ENCODE results near the gene ITGA8.
"Not testable (repeated sequence)": the region's sequence is repeated elsewhere in the genome, so short reads cannot be mapped to it uniquely, and the experiment has no call there.

Gene ITGA8

DNA sequence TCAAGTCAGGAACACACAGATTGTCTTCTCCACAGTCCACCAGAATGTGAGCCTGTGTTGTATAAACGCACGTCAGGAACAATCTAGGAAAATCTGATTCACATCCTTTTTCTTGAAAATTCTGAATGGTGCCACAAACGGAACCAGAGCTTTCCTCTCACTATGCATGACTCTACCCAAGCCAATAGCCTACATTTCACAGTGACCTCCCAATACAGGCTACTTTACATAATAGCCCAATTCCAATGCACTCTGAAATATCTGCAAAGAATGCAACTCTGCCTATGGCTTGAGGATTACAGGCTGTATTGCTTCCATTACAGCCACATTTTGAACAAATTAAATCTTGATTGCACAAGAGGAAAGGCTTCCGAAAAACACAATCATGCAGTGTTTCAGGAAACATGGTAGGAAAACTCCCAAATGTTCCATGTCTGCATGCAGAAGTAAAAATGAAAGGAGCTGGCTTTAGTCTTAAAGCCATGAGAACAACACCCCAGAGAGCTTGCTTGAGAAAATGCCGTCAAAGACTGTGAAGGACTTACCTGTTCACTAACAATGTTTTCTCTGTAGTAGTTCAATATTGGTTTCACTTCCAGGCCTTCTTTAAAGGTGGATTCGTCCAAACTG lies 113.9 kb downstream of the ITGA8 start:
- DNase-seq, result no peak

- DNase-seq, result no peak
These were observed 116.2 kb downstream of the ITGA8 start for GRCh38 chr10:15603446-15604011.

GRCh38 chr10:15601819-15602218 lies 117.9 kb downstream of the ITGA8 start:
- no peak for DNase-seq

GRCh38 chr10:15595260-15595659 lies 124.5 kb downstream of the ITGA8 start:
- no peak for DNase-seq

GRCh38 chr10:15591937-15592336 lies 127.8 kb downstream of the ITGA8 start:
- no peak for DNase-seq

DNA sequence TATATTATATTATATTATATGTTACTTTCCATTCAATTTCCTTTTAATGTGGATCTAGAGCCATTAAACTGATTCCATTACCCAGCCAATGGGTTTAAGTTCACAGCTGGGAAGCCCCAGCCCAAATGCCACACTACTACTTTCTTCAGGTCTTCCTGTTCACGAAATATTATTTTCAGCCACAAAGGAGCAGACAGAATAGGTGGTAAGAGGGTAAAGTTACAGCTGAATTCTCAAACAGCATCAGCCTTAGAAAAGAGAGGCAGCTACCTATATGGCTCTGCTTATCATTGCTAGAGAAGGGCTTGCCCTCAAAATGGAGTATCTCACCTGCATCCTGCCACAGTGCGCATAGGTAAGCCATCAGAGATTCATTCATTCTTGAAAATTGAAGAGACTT lies 128.3 kb downstream of the ITGA8 start:
- no peak for DNase-seq

DNA sequence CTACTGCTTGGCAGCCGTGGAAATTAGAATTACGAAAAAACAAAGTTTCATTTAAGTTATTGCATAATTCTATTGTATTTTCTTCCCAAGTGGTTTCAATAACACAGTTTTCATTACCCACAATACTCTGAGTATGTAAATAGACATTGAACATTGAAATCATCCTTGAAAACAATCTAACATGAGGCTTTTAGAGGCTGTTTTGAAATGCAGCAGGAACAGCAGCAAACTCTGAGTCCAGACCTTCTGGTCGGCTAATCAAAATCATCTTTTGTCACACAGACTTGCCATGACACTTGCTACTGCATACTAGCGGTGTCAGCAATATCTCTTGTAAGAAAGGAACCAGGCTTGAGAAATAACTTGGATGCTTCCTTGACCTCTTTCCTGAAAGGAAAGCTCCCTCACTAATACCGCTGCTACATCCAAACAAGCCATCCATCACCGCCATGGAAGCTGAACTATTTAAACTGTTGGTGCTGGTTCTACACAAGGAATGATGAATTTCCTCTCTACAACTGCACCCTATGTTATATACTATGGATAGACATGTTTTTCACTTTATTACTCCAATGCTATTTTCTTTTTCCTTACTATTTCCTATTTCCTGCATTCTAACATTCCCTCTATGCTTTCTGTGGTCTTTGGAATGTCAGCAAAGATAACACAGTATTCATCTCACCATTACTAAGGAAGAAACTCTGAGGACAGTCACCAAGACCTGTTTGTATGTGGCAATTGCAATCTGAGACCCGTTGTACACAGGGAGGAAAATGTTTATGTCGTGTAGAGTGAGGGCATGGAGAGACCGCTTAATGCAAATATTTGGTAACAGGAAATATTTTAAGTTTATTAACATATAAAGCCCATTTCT lies 130.8 kb downstream of the ITGA8 start:
- no peak for DNase-seq

- DNase-seq, result no peak
These were observed 131.6 kb downstream of the ITGA8 start for GRCh38 chr10:15588151-15588550.

DNA sequence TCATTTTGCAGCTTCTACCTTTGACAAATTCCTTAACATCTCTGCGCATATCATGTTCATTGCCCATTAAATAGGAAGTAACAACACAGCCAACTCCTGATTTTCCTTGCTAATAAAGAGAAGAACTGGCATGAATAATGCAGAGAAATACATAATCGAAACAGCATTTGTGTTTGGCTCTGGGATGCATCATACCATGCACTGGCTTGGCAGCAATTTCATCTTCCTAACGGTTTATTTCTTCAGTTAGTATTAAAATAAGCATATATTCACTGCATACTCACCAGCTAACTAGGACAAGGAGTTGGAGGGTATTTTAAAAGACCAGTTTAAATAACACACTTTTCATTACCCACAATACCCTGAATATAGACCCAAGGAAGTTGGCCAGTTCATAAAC lies 132.5 kb downstream of the ITGA8 start:
- no peak for DNase-seq

GRCh38 chr10:15585303-15585715 lies 134.4 kb downstream of the ITGA8 start:
- DNase-seq, result no peak

- not testable (repeated sequence) for DNase-seq
These were observed 136.8 kb downstream of the ITGA8 start for GRCh38 chr10:15582972-15583371.

GRCh38 chr10:15579605-15580004 lies 140.1 kb downstream of the ITGA8 start:
- no peak for DNase-seq

- no peak for DNase-seq
These were observed 147.1 kb downstream of the ITGA8 start for GRCh38 chr10:15572531-15573045.

DNA sequence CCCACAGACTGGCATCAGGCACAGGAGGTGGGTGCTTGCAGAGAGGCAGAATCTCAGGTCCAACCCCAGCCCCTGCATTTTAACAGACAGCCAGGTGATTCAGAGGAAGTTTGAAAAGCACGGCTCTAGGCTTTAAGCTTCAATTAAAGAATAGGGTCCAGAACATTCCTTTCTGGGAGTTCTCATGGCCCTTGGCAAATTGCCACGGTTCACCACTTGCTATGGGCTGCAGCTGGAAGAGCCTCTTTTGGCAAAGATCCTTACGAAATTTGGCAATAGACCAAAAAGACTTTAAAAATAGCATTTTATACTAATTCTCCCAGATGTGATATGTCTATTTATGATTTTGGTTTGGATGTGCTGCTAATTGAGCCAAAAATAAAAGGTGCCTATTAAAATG lies 148.1 kb downstream of the ITGA8 start:
- DNase-seq, result no peak

GRCh38 chr10:15570738-15571339 lies 148.9 kb downstream of the ITGA8 start:
- no peak for DNase-seq

GRCh38 chr10:15567952-15568351 lies 151.8 kb downstream of the ITGA8 start:
- DNase-seq, result no peak

GRCh38 chr10:15563246-15563645 lies 156.5 kb downstream of the ITGA8 start:
- DNase-seq, result no peak

DNA sequence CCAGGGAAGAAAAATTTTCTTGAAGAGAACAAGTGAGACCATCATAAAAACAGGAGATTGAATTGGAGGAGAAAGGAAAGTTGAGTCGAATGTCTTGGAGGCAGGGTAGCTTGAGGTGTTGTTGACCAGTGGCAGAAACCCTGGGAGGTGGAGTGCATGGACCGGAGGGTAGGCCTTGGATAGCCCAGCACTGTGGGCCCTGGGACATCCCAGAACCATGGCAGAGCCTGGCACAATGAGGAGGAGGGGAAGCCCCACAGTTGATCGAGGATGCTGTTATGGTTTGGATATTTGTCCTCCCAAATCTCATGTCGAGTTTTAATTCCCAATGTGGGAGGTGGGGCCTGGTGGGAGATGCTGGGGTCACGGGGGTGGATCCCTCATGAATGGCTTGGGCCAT lies 157.1 kb downstream of the ITGA8 start:
- DNase-seq, result no peak

GRCh38 chr10:15562116-15562515 lies 157.6 kb downstream of the ITGA8 start:
- no peak for DNase-seq

GRCh38 chr10:15558136-15558535 lies 161.6 kb downstream of the ITGA8 start:
- no peak for DNase-seq

DNA sequence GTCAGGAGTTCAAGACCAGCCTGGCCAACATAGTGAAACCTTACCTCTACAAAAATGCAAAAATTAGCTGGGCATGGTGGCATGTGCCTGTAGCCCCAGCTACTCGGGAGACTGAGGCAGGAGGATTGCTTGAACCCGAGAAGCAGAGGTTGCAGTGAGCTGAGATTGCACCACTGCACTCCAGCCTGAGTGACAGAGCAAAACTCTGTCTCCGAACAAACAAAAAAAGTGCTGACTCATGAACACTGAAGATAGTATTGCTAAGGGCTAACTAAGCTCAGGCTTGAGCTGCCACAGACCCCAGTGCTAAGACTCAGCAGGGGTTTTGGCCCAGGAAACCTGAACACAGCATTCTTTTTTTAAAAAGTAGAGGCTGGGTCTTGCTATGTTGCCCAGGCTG lies 162.6 kb downstream of the ITGA8 start:
- DNase-seq, result not testable (repeated sequence)

GRCh38 chr10:15550950-15551349 lies 168.8 kb downstream of the ITGA8 start:
- no peak for DNase-seq

DNA sequence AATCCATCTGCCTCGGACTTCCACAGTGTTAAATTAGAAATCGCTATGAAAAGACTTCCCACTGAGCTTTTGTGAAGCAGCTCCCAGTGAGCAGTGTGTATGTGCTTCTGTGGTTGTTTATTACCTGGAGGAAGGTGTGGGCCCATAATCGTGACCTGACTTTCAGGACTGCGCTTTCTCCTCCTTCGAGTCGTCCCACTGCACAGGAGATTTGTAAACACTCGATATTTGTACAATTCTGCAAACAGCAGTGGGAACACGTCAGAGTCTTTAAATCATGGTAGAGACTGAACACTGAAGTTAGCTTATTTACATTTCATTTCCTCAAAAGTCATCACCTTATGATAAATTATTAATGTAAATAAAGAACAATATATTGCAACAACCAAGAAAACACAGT lies 171.4 kb downstream of the ITGA8 start:
- no peak for DNase-seq
